GM12801 (cell line): ENCODE data around the gene ADAMTS14.

Source experiments
- CTCF ChIP-seq: IDR thresholded peaks from one replicate; pipeline ENCODE4 v1.5.1; 2011; ENCODE audit warnings: control low read depth; ENCODE audit not compliant: insufficient read length; ENCODE audit errors: extremely low read depth

ADAMTS14 gene

GRCh38 chr10:70656489-70656888 is 15.8 kb upstream of the ADAMTS14 start:
- TF ChIP-seq CTCF: no peak

GRCh38 chr10:70657041-70657440 is 15.3 kb upstream of the ADAMTS14 start:
- TF ChIP-seq CTCF: no peak

- TF ChIP-seq CTCF: no peak
Observed at GRCh38 chr10:70658582-70659136, 13.6 kb upstream of the ADAMTS14 start.

- TF ChIP-seq CTCF: no peak
Observed at GRCh38 chr10:70659306-70659705, 13.0 kb upstream of the ADAMTS14 start.

GRCh38 chr10:70660722-70661121 is 11.6 kb upstream of the ADAMTS14 start:
- TF ChIP-seq CTCF: no peak

- no peak for TF ChIP-seq CTCF
Observed at GRCh38 chr10:70661623-70662361, 10.5 kb upstream of the ADAMTS14 start.

GRCh38 chr10:70662362-70663220 is 9.7 kb upstream of the ADAMTS14 start:
- no peak for TF ChIP-seq CTCF
